Measurements from ENCODE around the gene NDUFAF3. TPM values are rescaled to one million over a fixed set of nuclear protein-coding genes. Genes with fewer than 3 reads are reported as not detected.

NDUFAF3 gene
- total RNA-seq, 4 donors from 2014 or later, result 8.8 to 96.6 (median 30.3) TPM

DNA sequence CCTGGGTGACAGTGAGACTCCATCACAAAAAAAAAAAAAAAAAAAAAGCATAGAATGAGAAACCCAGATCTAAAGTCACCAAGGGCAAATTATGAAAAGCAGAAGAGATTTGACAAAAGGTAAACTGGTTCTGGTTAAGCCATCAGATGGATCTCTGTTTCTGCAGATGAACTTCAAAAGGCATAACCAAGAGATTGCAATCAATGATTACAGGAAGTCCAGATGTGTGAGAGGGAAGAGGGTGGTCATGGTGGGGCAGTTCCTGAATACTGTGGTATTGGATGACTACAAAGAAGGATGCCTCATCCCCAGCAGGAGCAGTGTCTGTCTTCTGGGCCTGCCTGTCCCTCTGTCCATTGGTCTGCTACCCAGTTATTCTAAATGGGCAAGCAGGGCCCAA, 28.1 kb upstream of the NDUFAF3 start:
- Histone ChIP-seq H3K9me3 (no peaks in the 10 kb centered on the region), H3K27ac (no peak overlapping the region), H3K4me1 (peaks cover 0 to 15% of the 10 kb centered on the region in 2 donors), H3K27me3 (no peaks in the 10 kb centered on the region), H3K4me3 (no peak overlapping the region), H3K36me3 (no peaks in the 10 kb centered on the region)
- no peak for DNase-seq
- no peak for TF ChIP-seq POLR2A (IDR thresholded peaks at IDR 0.05)
- TF ChIP-seq, protein P1, sequence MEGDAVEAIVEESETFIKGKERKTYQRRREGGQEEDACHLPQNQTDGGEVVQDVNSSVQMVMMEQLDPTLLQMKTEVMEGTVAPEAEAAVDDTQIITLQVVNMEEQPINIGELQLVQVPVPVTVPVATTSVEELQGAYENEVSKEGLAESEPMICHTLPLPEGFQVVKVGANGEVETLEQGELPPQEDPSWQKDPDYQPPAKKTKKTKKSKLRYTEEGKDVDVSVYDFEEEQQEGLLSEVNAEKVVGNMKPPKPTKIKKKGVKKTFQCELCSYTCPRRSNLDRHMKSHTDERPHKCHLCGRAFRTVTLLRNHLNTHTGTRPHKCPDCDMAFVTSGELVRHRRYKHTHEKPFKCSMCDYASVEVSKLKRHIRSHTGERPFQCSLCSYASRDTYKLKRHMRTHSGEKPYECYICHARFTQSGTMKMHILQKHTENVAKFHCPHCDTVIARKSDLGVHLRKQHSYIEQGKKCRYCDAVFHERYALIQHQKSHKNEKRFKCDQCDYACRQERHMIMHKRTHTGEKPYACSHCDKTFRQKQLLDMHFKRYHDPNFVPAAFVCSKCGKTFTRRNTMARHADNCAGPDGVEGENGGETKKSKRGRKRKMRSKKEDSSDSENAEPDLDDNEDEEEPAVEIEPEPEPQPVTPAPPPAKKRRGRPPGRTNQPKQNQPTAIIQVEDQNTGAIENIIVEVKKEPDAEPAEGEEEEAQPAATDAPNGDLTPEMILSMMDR (IDR thresholded peaks at IDR 0.05), result no peak
- intact Hi-C loops (cut with DNase I; ENCODE audit: low total_unique reads), result no loop called here

DNA sequence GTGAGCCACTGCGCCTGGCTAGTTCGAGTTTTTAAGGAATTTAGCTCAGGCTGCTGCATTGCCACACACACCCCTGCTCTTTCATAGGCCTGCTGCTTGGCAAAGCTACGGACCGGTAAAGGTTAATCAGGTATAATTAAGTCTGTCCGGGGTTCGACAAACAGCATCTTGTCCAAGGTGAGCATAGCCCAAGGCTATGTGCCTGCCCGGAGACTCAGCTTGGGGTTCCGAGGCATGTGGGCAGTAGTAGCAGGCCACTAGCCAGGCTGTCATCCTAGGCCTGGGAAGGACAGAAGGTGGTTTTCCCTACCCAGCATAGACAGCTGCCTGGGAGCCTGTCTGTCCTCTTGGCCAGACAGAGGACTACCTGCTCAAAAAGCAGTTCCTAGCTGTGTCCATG, 25.3 kb upstream of the NDUFAF3 start:
- H3K4me1 ChIP-seq, result peaks cover 0 to 9% of the 10 kb centered on the region in 2 donors
- H3K9me3 ChIP-seq, result no peaks in the 10 kb centered on the region
- no peaks in the 10 kb centered on the region for H3K36me3 ChIP-seq
- no peaks in the 10 kb centered on the region for H3K27me3 ChIP-seq
- H3K27ac ChIP-seq, result no peak overlapping the region
- H3K4me3 ChIP-seq, result no peak overlapping the region
- no peak for TF ChIP-seq POLR2A (IDR thresholded peaks at IDR 0.05)
- TF ChIP-seq, protein P1 (IDR thresholded peaks at IDR 0.05), result no peak
- intact Hi-C loops (cut with DNase I; ENCODE audit: low total_unique reads), result no loop called here
- DNase-seq, result no peak

DNA sequence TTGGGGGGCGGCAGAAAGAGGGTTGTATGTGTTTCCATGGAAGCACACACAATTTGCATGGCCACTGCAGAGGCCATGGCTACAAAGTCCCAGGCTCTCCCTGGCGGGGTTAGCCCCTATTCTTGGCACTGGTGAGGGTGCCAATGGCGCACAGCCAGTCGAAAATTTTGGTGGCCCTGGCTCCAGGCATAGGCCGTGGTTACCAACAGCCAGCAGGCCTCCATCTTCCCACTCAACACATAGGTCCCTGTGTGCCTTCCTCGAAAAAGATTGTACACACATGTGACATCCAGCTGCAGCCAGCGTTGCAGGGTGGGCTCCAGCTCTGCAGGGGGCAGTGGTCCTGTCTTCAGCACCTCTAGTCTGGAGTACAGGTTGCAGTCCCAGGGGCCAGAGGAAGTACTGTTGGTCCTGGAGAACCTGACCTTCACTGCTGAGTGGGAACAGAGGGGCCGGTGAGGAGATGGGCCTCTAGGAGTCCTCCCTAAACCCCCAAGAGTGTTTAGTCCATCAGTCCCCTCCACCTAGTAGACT, 24.8 kb upstream of the NDUFAF3 start:
- Histone ChIP-seq H3K27me3 (no peaks in the 10 kb centered on the region), H3K27ac (no peak overlapping the region), H3K4me3 (no peak overlapping the region), H3K9me3 (no peaks in the 10 kb centered on the region), H3K4me1 (peaks cover 0 to 6% of the 10 kb centered on the region in 2 donors), H3K36me3 (no peaks in the 10 kb centered on the region)
- TF ChIP-seq, protein P1 (IDR thresholded peaks at IDR 0.05), result no peak
- no peak for TF ChIP-seq POLR2A (IDR thresholded peaks at IDR 0.05)
- intact Hi-C loops (cut with DNase I; ENCODE audit: low total_unique reads), result no loop called here
- DNase-seq, result no peak

GRCh38 chr3:48997714-48998637, 23.9 kb upstream of the NDUFAF3 start:
- intact Hi-C loops (cut with DNase I; ENCODE audit: low total_unique reads), result no loop called here

More at GRCh38 chr3:48997714-48998637, 23.9 kb upstream of the NDUFAF3 start:
- H3K36me3 ChIP-seq, result no peaks in the 10 kb centered on the region
- peaks cover 0 to 6% of the 10 kb centered on the region in 2 donors for H3K4me1 ChIP-seq
- TF ChIP-seq, protein P1 (IDR thresholded peaks at IDR 0.05), result no peak
- no peak for TF ChIP-seq POLR2A (IDR thresholded peaks at IDR 0.05)
- no peaks in the 10 kb centered on the region for H3K9me3 ChIP-seq
- no peak overlapping the region for H3K4me3 ChIP-seq
- H3K27me3 ChIP-seq, result no peaks in the 10 kb centered on the region
- DNase-seq, result no peak
- no peak overlapping the region for H3K27ac ChIP-seq
